IMR-90 (cell line): ENCODE data around the gene NEK6. TPM values are rescaled to one million over a fixed set of nuclear protein-coding genes. Genes with fewer than 3 reads are reported as not detected.

ENCODE experiments used
- ATAC-seq: fragments of 200-7000 bp; cut with Tn5 transposase; 2 replicates; pipeline ENCODE4 v1.9.1; 2020; ENCODE audit warnings: low read depth, mild to moderate bottlenecking, moderate library complexity
- BruUV-seq: library from RNA; stranded (reverse); fragments of 400-500 nt; replicated peaks from 2 replicates; lab custom pipeline; 2021; lab: Mats Ljungman, UMichigan
- CTCF ChIA-PET: fragments of 300-600 bp; formaldehyde crosslinking; extraction: SDS; loops from one replicate; lab custom pipeline; 2021; ENCODE audit warnings: antibody characterized with exemption; lab: Yijun Ruan, JAX
- POLR2A ChIA-PET: fragments of 300-600 bp; sonication (Branson Sonifier 250); formaldehyde crosslinking; loops from one replicate; lab custom pipeline; 2022; ENCODE audit warnings: antibody characterized with exemption; ENCODE audit not compliant: unreplicated experiment; lab: Charles Lee
- DNase-seq: peaks from one replicate; pipeline ENCODE4 v3.0.0; 2013
- H2AFZ ChIP-seq: replicated peaks from 2 replicates; pipeline ENCODE3; 2013; ENCODE audit warnings: low read length, mild to moderate bottlenecking; ENCODE audit not compliant: poor library complexity
- H2AK5ac ChIP-seq: 2 replicates; pipeline ENCODE4 v1.6.1; 2013; ENCODE audit warnings: low read depth, low read length, inconsistent platforms
- H2AK9ac ChIP-seq: replicated peaks from 2 replicates; pipeline ENCODE3; 2013; ENCODE audit warnings: mild to moderate bottlenecking, low read depth, low read length, moderate library complexity; ENCODE audit not compliant: poor library complexity
- H2BK120ac ChIP-seq: 2 replicates; pipeline ENCODE4 v1.6.1; 2013; ENCODE audit warnings: low read depth, low read length, inconsistent platforms
- H2BK15ac ChIP-seq: 3 replicates; pipeline ENCODE4 v1.6.1; 2013; ENCODE audit warnings: low read depth, low read length, inconsistent platforms
- H2BK20ac ChIP-seq: 2 replicates; pipeline ENCODE4 v1.6.1; 2013; ENCODE audit warnings: low read depth, mild to moderate bottlenecking, inconsistent platforms, low read length, moderate library complexity
- H2BK5ac ChIP-seq: 2 replicates; pipeline ENCODE4 v1.6.1; 2013; ENCODE audit warnings: mild to moderate bottlenecking, low read depth, low read length, inconsistent platforms; ENCODE audit not compliant: poor library complexity, severe bottlenecking
- H3K14ac ChIP-seq: replicated peaks from 2 replicates; pipeline ENCODE4 v1.6.1; 2013; ENCODE audit warnings: low read depth, low read length, inconsistent platforms
- H3K18ac ChIP-seq: 2 replicates; pipeline ENCODE4 v1.6.1; 2013; ENCODE audit warnings: low read depth, low read length, control low read depth
- H3K23ac ChIP-seq: 2 replicates; pipeline ENCODE4 v1.6.1; 2013; ENCODE audit warnings: low read depth, low read length, inconsistent platforms
- H3K27ac ChIP-seq: 2 replicates; pipeline ENCODE4 v1.5.1; 2013; ENCODE audit warnings: mild to moderate bottlenecking, control low read depth, low read length; ENCODE audit not compliant: insufficient read depth
- H3K27me3 ChIP-seq: 2 replicates; pipeline ENCODE4 v1.6.1; 2013; ENCODE audit warnings: low read length; ENCODE audit not compliant: control insufficient read depth, insufficient read depth
- H3K36me3 ChIP-seq: 2 replicates; pipeline ENCODE4 v1.6.1; 2013; ENCODE audit warnings: low read length, mixed read lengths; ENCODE audit not compliant: control insufficient read depth, insufficient read depth
- H3K4ac ChIP-seq: 2 replicates; pipeline ENCODE4 v1.6.1; 2013; ENCODE audit warnings: low read depth, low read length, inconsistent platforms
- H3K4me1 ChIP-seq: 2 replicates; pipeline ENCODE4 v1.6.1; 2013; ENCODE audit warnings: low read length, mixed read lengths; ENCODE audit not compliant: control insufficient read depth, insufficient read depth
- H3K4me2 ChIP-seq: 2 replicates; pipeline ENCODE4 v1.6.1; 2013; ENCODE audit warnings: low read depth, mild to moderate bottlenecking, control low read depth, low read length, moderate library complexity
- H3K4me3 ChIP-seq: 2 replicates; pipeline ENCODE4 v1.5.1; 2013; ENCODE audit warnings: low read depth, mild to moderate bottlenecking, control low read depth, low read length, moderate library complexity; ENCODE audit not compliant: insufficient read depth
- H3K56ac ChIP-seq: 2 replicates; pipeline ENCODE4 v1.6.1; 2013; ENCODE audit warnings: low read length, inconsistent platforms; ENCODE audit not compliant: insufficient read depth; ENCODE audit errors: extremely low read depth
- H3K79me1 ChIP-seq, 2 experiments: 2 replicates each; pipeline ENCODE4 v1.6.1; 2013; ENCODE audit warnings: low read length in 2 of 2, inconsistent platforms in 1 of 2, low read depth in 1 of 2
- H3K9ac ChIP-seq: 2 replicates; pipeline ENCODE4 v1.6.1; 2013; ENCODE audit warnings: low read depth, low read length, control low read depth
- H3K9me1 ChIP-seq: 2 replicates; pipeline ENCODE4 v1.6.1; 2013; ENCODE audit warnings: low read length, inconsistent platforms; ENCODE audit not compliant: insufficient read depth
- H3K9me3 ChIP-seq: 2 replicates; pipeline ENCODE4 v1.6.1; 2013; ENCODE audit warnings: low read length; ENCODE audit not compliant: control insufficient read depth, insufficient read depth
- H4K20me1 ChIP-seq: 2 replicates; pipeline ENCODE4 v1.6.1; 2013; ENCODE audit warnings: low read length, inconsistent platforms; ENCODE audit not compliant: insufficient read depth
- H4K5ac ChIP-seq: 2 replicates; pipeline ENCODE4 v1.6.1; 2013; ENCODE audit warnings: mild to moderate bottlenecking, low read depth, low read length, control low read depth
- H4K8ac ChIP-seq, 2 experiments: 2 replicates each; pipeline ENCODE4 v1.6.1; 2013; ENCODE audit warnings: low read depth in 2 of 2, low read length in 2 of 2, control low read depth in 1 of 2, inconsistent platforms in 1 of 2
- H4K91ac ChIP-seq: 2 replicates; pipeline ENCODE4 v1.6.1; 2013; ENCODE audit warnings: low read depth, low read length, inconsistent platforms; ENCODE audit not compliant: insufficient read depth
- BHLHE40 ChIP-seq: fragments of 150-350 bp; IDR thresholded peaks from 2 replicates; pipeline ENCODE4 v1.6.1; 2016; ENCODE audit warnings: mild to moderate bottlenecking, low read depth, low read length
- CEBPB ChIP-seq: IDR thresholded peaks from 2 replicates; pipeline ENCODE4 v1.6.1; 2012; ENCODE audit warnings: low read depth, low read length, improper control_type of control experiment
- FOS ChIP-seq: fragments of 150-350 bp; IDR thresholded peaks from 2 replicates; pipeline ENCODE4 v1.6.1; 2016; ENCODE audit warnings: low read depth, low read length
- POLR2A ChIP-seq: IDR thresholded peaks from 2 replicates; pipeline ENCODE4 v1.6.1; 2012; ENCODE audit warnings: mild to moderate bottlenecking, low read depth, low read length
- RCOR1 ChIP-seq: IDR thresholded peaks from 2 replicates; pipeline ENCODE4 v1.6.1; 2012; ENCODE audit warnings: mild to moderate bottlenecking, low read length, improper control_type of control experiment; ENCODE audit not compliant: insufficient replicate concordance
- WGBS, 2 experiments: methylation state at CpG; one replicate each; pipeline versions ENCODE4 v1.1.5 to v1.1.7; 2013; ENCODE audit warnings: missing lambda C conversion rate in 2 of 2; ENCODE audit not compliant: insufficient read length in 1 of 2; ENCODE audit errors: extremely low coverage in 2 of 2; 5-methylcytosine and 5-hydroxymethylcytosine counted together
- dilution Hi-C: fragments of 300-500 bp; cut with HindIII; formaldehyde crosslinking; loops from one replicate; pipeline ENCODE4 v1.14.3; 2018; ENCODE audit warnings: low sequenced_read_pairs; ENCODE audit not compliant: unreplicated experiment
- in situ Hi-C: fragments of 300-500 bp; cut with MboI; formaldehyde crosslinking; loops from 3 replicates; pipeline ENCODE4 v1.14.3; 2019; ENCODE audit warnings: low sequenced_read_pairs, inconsistent platforms, mixed read lengths
- intact Hi-C: fragments of 100-400 bp; cut with micrococcal nuclease; formaldehyde crosslinking; loops from 2 replicates; pipeline ENCODE4 v1.10.0; 2022
- polyA plus RNA-seq, 3 experiments: library from polyadenylated mRNA; depleted of rRNA; stranded (reverse); fragments of >200 nt; gene quantifications; 2 replicates each; pipeline ENCODE4 v1.2.3, GENCODE V29; 2012; ENCODE audit warnings: low replicate concordance in 1 of 3
- total RNA-seq: library from RNA; depleted of rRNA; stranded (reverse); fragments of >200 nt; gene quantifications from 2 replicates; pipeline ENCODE4 v1.2.3, GENCODE V29; 2012

The NEK6 gene
- total and polyA plus RNA-seq, 2 of the 4 experiments (the other 2 are of a cell fraction) = 79.9 to 112 TPM

DNA sequence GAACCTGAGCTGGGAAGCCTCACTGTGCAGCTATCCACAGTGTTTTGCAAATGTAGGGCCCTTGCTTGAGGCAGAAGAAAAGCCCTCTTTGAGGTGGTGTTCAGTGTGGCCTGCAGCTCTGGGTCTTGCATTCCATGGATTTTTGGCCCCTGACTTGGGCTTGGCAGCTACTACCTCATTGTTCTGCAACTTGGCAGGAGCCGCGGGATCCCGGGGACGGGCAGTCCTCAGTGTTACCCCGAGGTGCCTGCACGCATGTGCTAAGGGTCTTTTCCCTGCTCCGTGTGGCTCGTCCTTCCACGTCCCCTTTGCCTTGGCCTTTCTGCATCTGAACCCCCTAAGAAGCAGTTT, 39.8 kb downstream of the NEK6 start:
- H3K79me1 ChIP-seq = peaks cover 53 to 98% of the 10 kb centered on the region in 2 experiments
- peak overlapping the region; percentile 97 for H4K91ac ChIP-seq
- no peak overlapping the region for H3K4me3 ChIP-seq
- peaks cover 42% of the 10 kb centered on the region for H3K36me3 ChIP-seq
- H4K8ac ChIP-seq = peak overlapping the region; percentile 81 to 96
- H4K20me1 ChIP-seq = peaks cover 32% of the 10 kb centered on the region
- DNase-seq (peak; percentile 96), ATAC-seq (peak; percentile 78)
- ChIA-PET POLR2A (interaction anchor here (0.6 kb wide), 1 partner anchor 31 kb away, joined by 3 read pairs; no protein-coding TSS in a partner anchor), CTCF (interaction anchor here (2.6 kb wide), 1 partner anchor 171 kb away, joined by 7 read pairs; no protein-coding TSS in a partner anchor)
- intact Hi-C loops = loop anchor here (1.0 kb wide), 1 partner anchor 11 kb away; no protein-coding TSS in a partner anchor
- H2BK20ac ChIP-seq = peak overlapping the region; percentile 96
- peak overlapping the region; percentile 85 for H3K27ac ChIP-seq
- H3K56ac ChIP-seq = peak overlapping the region; percentile 83
- H3K14ac ChIP-seq = peak overlapping the region; percentile 97
- peak overlapping the region; percentile 99 for H3K4ac ChIP-seq
- in situ Hi-C loops = no loop called here
- TF ChIP-seq BHLHE40 (peak; percentile 61; the same call in 1 of the 2 replicates), POLR2A (peak; percentile 31; the same call in 1 of the 2 replicates), RCOR1 (no peak), CEBPB (peak; percentile 65), FOS (peak; percentile 46)
- peak overlapping the region; percentile 72 for H2BK15ac ChIP-seq
- H4K5ac ChIP-seq = peak overlapping the region; percentile 71
- H3K4me1 ChIP-seq = peaks cover 75% of the 10 kb centered on the region
- no peaks in the 10 kb centered on the region for H3K9me3 ChIP-seq
- peak overlapping the region; percentile 94 for H3K23ac ChIP-seq
- H2BK120ac ChIP-seq = peak overlapping the region; percentile 98
- peaks cover 61% of the 10 kb centered on the region for H3K9me1 ChIP-seq
- peak overlapping the region; percentile 98 for H2AK9ac ChIP-seq
- H3K4me2 ChIP-seq = peak overlapping the region; percentile 15
- 0% methylated on average over 6 of the region's 9 CpGs; no CpG with 5 or more reads in 1 of the 2 experiments for WGBS, 2 experiments
- H2AK5ac ChIP-seq = peak overlapping the region; percentile 98
- peak overlapping the region; percentile 88 for H2BK5ac ChIP-seq
- no peaks in the 10 kb centered on the region for H3K27me3 ChIP-seq
- dilution Hi-C loops = no loop called here
- no TSS peak for BruUV-seq
- peak overlapping the region; percentile 54 for H3K9ac ChIP-seq
- H3K18ac ChIP-seq = peak overlapping the region; percentile 75
- peak overlapping the region; percentile 73 for H2AFZ ChIP-seq
